Mesenchymal stem cell (in vitro differentiated cells and primary cell): Measurements from ENCODE around the gene VPS41.

ENCODE experiments used
- DNase-seq: peaks from one replicate; pipeline ENCODE4 v3.0.0-alpha.2; 2013
- H2AFZ ChIP-seq: one replicate; pipeline ENCODE4 v1.6.1; 2013; ENCODE audit warnings: low read depth, mild to moderate bottlenecking, control low read depth, inconsistent platforms, low read length, moderate library complexity
- H2AK5ac ChIP-seq: 2 replicates; pipeline ENCODE4 v1.6.1; 2013; ENCODE audit warnings: low read length, moderate library complexity, mild to moderate bottlenecking, inconsistent platforms; ENCODE audit not compliant: severe bottlenecking
- H2BK120ac ChIP-seq: one replicate; pipeline ENCODE4 v1.6.1; 2013; ENCODE audit warnings: low read depth, mild to moderate bottlenecking, inconsistent platforms, low read length, moderate library complexity
- H2BK12ac ChIP-seq, 2 experiments: one replicate each; pipeline ENCODE4 v1.6.1; 2013; ENCODE audit warnings: inconsistent platforms in 2 of 2, low read length in 2 of 2, mild to moderate bottlenecking in 2 of 2, moderate library complexity in 2 of 2, control low read depth in 1 of 2
- H2BK15ac ChIP-seq: one replicate; pipeline ENCODE4 v1.6.1; 2013; ENCODE audit warnings: mild to moderate bottlenecking, low read depth, inconsistent platforms; ENCODE audit not compliant: poor library complexity, severe bottlenecking
- H2BK5ac ChIP-seq: 2 replicates; pipeline ENCODE4 v1.6.1; 2013; ENCODE audit warnings: low read depth, mild to moderate bottlenecking, low read length, control low read depth, inconsistent platforms; ENCODE audit not compliant: poor library complexity, severe bottlenecking
- H3K14ac ChIP-seq, 2 experiments: one replicate each; pipeline ENCODE4 v1.6.1; 2013; ENCODE audit warnings: inconsistent platforms in 2 of 2, low read length in 2 of 2, control low read depth in 1 of 2, mild to moderate bottlenecking in 1 of 2, moderate library complexity in 1 of 2
- H3K18ac ChIP-seq, 2 experiments: one replicate each; pipeline ENCODE4 v1.6.1; 2013; ENCODE audit warnings: inconsistent platforms in 2 of 2, low read length in 2 of 2, control low read depth in 1 of 2, low read depth in 1 of 2, mild to moderate bottlenecking in 1 of 2
- H3K23ac ChIP-seq, 2 experiments: one replicate each; pipeline ENCODE4 v1.6.1; 2013; ENCODE audit warnings: inconsistent platforms in 2 of 2, low read length in 2 of 2, mild to moderate bottlenecking in 2 of 2, moderate library complexity in 2 of 2, control low read depth in 1 of 2
- H3K27ac ChIP-seq: 2 replicates; pipeline ENCODE4 v1.5.1; 2013; ENCODE audit warnings: mild to moderate bottlenecking, moderate library complexity, low read length, control low read depth, inconsistent platforms; ENCODE audit not compliant: poor library complexity, severe bottlenecking
- H3K27me3 ChIP-seq, 2 experiments: 2 replicates each; pipeline versions ENCODE4 v1.6.1 to v1.7.0; 2013; ENCODE audit warnings: low read length in 2 of 2, mild to moderate bottlenecking in 2 of 2, moderate library complexity in 2 of 2, control low read depth in 1 of 2, inconsistent platforms in 1 of 2; ENCODE audit not compliant: control insufficient read depth in 1 of 2, insufficient read depth in 1 of 2
- H3K36me3 ChIP-seq, 2 experiments: 2 replicates each; pipeline versions ENCODE4 v1.6.1 to v1.7.0; 2013; ENCODE audit warnings: low read length in 2 of 2, control low read depth in 1 of 2, inconsistent platforms in 1 of 2, low read depth in 1 of 2, mild to moderate bottlenecking in 1 of 2; ENCODE audit not compliant: insufficient read depth in 2 of 2, control insufficient read depth in 1 of 2
- H3K4ac ChIP-seq, 2 experiments: one replicate each; pipeline ENCODE4 v1.6.1; 2013; ENCODE audit warnings: inconsistent platforms in 2 of 2, low read length in 2 of 2, mild to moderate bottlenecking in 2 of 2, moderate library complexity in 2 of 2, control low read depth in 1 of 2, low read depth in 1 of 2
- H3K4me1 ChIP-seq: 2 replicates; pipeline ENCODE4 v1.6.1; 2013; ENCODE audit warnings: low read depth, low read length, control low read depth; ENCODE audit not compliant: control insufficient read depth, insufficient read depth
- H3K4me2 ChIP-seq: 2 replicates; pipeline ENCODE4 v1.6.1; 2013; ENCODE audit warnings: low read length, mild to moderate bottlenecking, inconsistent platforms; ENCODE audit not compliant: poor library complexity, severe bottlenecking
- H3K4me3 ChIP-seq, 2 experiments: 2 replicates each; pipeline versions ENCODE4 v1.5.1 to v1.7.0; 2013; ENCODE audit warnings: low read length in 2 of 2, mild to moderate bottlenecking in 2 of 2, control low read depth in 1 of 2, low read depth in 1 of 2; ENCODE audit not compliant: insufficient read depth in 1 of 2
- H3K79me1 ChIP-seq: replicated peaks from 2 replicates; pipeline ENCODE4 v1.6.1; 2013; ENCODE audit warnings: mild to moderate bottlenecking, control low read depth, low read length, inconsistent platforms; ENCODE audit not compliant: poor library complexity, severe bottlenecking
- H3K9ac ChIP-seq: 2 replicates; pipeline ENCODE4 v1.7.0; 2013; ENCODE audit warnings: mild to moderate bottlenecking, low read length, moderate library complexity
- H3K9me3 ChIP-seq: 2 replicates; pipeline ENCODE4 v1.7.0; 2013; ENCODE audit warnings: mild to moderate bottlenecking, low read length; ENCODE audit not compliant: control insufficient read depth
- H4K8ac ChIP-seq: one replicate; pipeline ENCODE4 v1.6.1; 2013; ENCODE audit warnings: inconsistent platforms, mild to moderate bottlenecking, low read length, moderate library complexity
- H4K91ac ChIP-seq: one replicate; pipeline ENCODE4 v1.6.1; 2013; ENCODE audit warnings: mild to moderate bottlenecking, low read length, inconsistent platforms
- WGBS: methylation state at CpG from one replicate; pipeline ENCODE4 v1.1.7; 2013; ENCODE audit warnings: mixed read lengths; 5-methylcytosine and 5-hydroxymethylcytosine counted together

Gene VPS41

GRCh38 chr7:38863601-38864291 is 45.2 kb downstream of the VPS41 start:
- H3K36me3 ChIP-seq: peaks cover 3 to 50% of the 10 kb centered on the region in 2 experiments
- H3K27me3 ChIP-seq: no peaks in the 10 kb centered on the region
- H3K4me2 ChIP-seq: no peak overlapping the region
- no peak overlapping the region for H3K27ac ChIP-seq
- H2AK5ac ChIP-seq: no peak overlapping the region
- H3K14ac ChIP-seq: no peak overlapping the region
- H2BK5ac ChIP-seq: no peak overlapping the region
- peaks cover 3% of the 10 kb centered on the region for H3K4me1 ChIP-seq
- H3K9ac ChIP-seq: no peak overlapping the region
- H4K8ac ChIP-seq: no peak overlapping the region
- H3K9me3 ChIP-seq: no peaks in the 10 kb centered on the region
- no peak overlapping the region for H2BK15ac ChIP-seq
- H3K18ac ChIP-seq: no peak overlapping the region
- no peak overlapping the region for H2BK12ac ChIP-seq
- H3K4me3 ChIP-seq: no peak overlapping the region
- no peak overlapping the region for H2BK120ac ChIP-seq
- WGBS: 96% methylated on average over 4 of the region's 7 CpGs
- no peak overlapping the region for H3K23ac ChIP-seq
- no peak overlapping the region for H2AFZ ChIP-seq
- no peak overlapping the region for H3K4ac ChIP-seq
- no peak overlapping the region for H4K91ac ChIP-seq
- DNase-seq: no peak
- H3K79me1 ChIP-seq: peaks cover 10% of the 10 kb centered on the region

- H2BK12ac ChIP-seq: no peak overlapping the region
- no peak overlapping the region for H3K23ac ChIP-seq
- peaks cover 7% of the 10 kb centered on the region for H3K79me1 ChIP-seq
- H3K27me3 ChIP-seq: no peaks in the 10 kb centered on the region
- no peak overlapping the region for H2BK5ac ChIP-seq
- no peak for DNase-seq
- no peak overlapping the region for H3K14ac ChIP-seq
- no peak overlapping the region for H2AFZ ChIP-seq
- no peak overlapping the region for H2BK120ac ChIP-seq
- H3K9me3 ChIP-seq: no peaks in the 10 kb centered on the region
- 67% methylated on average over 3 of the region's 3 CpGs for WGBS
- H3K4me1 ChIP-seq: peaks cover 4% of the 10 kb centered on the region
- H4K91ac ChIP-seq: no peak overlapping the region
- H3K4ac ChIP-seq: no peak overlapping the region
- H3K4me2 ChIP-seq: no peak overlapping the region
- no peak overlapping the region for H3K18ac ChIP-seq
- H3K9ac ChIP-seq: no peak overlapping the region
- H2BK15ac ChIP-seq: no peak overlapping the region
- no peak overlapping the region for H2AK5ac ChIP-seq
- no peak overlapping the region for H3K4me3 ChIP-seq
- peaks cover 0 to 40% of the 10 kb centered on the region in 2 experiments for H3K36me3 ChIP-seq
- H4K8ac ChIP-seq: no peak overlapping the region
- H3K27ac ChIP-seq: no peak overlapping the region
Observed at GRCh38 chr7:38862666-38863065, 46.3 kb downstream of the VPS41 start.

GRCh38 chr7:38858259-38858884 is 50.6 kb downstream of the VPS41 start:
- no peak overlapping the region for H4K8ac ChIP-seq
- H3K14ac ChIP-seq: no peak overlapping the region
- no peaks in the 10 kb centered on the region for H3K27me3 ChIP-seq
- H2AFZ ChIP-seq: no peak overlapping the region
- no peak overlapping the region for H3K4me2 ChIP-seq
- H4K91ac ChIP-seq: no peak overlapping the region
- H3K9me3 ChIP-seq: no peaks in the 10 kb centered on the region
- H2BK120ac ChIP-seq: no peak overlapping the region
- H3K18ac ChIP-seq: no peak overlapping the region
- no peak overlapping the region for H2AK5ac ChIP-seq
- no peak overlapping the region for H3K27ac ChIP-seq
- H3K9ac ChIP-seq: peak overlapping the region; percentile 73
- peaks cover 17% of the 10 kb centered on the region for H3K79me1 ChIP-seq
- no peak overlapping the region for H2BK12ac ChIP-seq
- H2BK15ac ChIP-seq: no peak overlapping the region
- no peak overlapping the region for H3K4me3 ChIP-seq
- no peak overlapping the region for H3K4ac ChIP-seq
- peak; percentile 85 for DNase-seq
- no peak overlapping the region for H3K23ac ChIP-seq
- peaks cover 0 to 13% of the 10 kb centered on the region in 2 experiments for H3K36me3 ChIP-seq
- no peak overlapping the region for H2BK5ac ChIP-seq
- 52% methylated on average over 2 of the region's 5 CpGs for WGBS
- H3K4me1 ChIP-seq: peaks cover 2% of the 10 kb centered on the region

GRCh38 chr7:38855867-38856266 is 53.1 kb downstream of the VPS41 start:
- no CpG with 5 or more reads among the region's 2 CpGs for WGBS
- no peak overlapping the region for H3K4ac ChIP-seq
- H4K8ac ChIP-seq: no peak overlapping the region
- peaks cover 21% of the 10 kb centered on the region for H3K79me1 ChIP-seq
- peak; percentile 9 for DNase-seq
- no peak overlapping the region for H2BK120ac ChIP-seq
- H3K9ac ChIP-seq: no peak overlapping the region
- no peaks in the 10 kb centered on the region for H3K9me3 ChIP-seq
- no peak overlapping the region for H2BK12ac ChIP-seq
- peaks cover 0 to 3% of the 10 kb centered on the region in 2 experiments for H3K36me3 ChIP-seq
- H3K18ac ChIP-seq: no peak overlapping the region
- H2AFZ ChIP-seq: no peak overlapping the region
- H3K23ac ChIP-seq: no peak overlapping the region
- H3K27me3 ChIP-seq: no peaks in the 10 kb centered on the region
- H3K4me1 ChIP-seq: peaks cover 2% of the 10 kb centered on the region
- H3K4me3 ChIP-seq: no peak overlapping the region
- no peak overlapping the region for H3K27ac ChIP-seq
- no peak overlapping the region for H2AK5ac ChIP-seq
- no peak overlapping the region for H3K4me2 ChIP-seq
- no peak overlapping the region for H3K14ac ChIP-seq
- no peak overlapping the region for H2BK5ac ChIP-seq
- H4K91ac ChIP-seq: no peak overlapping the region
- H2BK15ac ChIP-seq: no peak overlapping the region
